ENCODE measurements around the gene MDC1.
"Not testable (repeated sequence)": the region's sequence is repeated elsewhere in the genome, so short reads cannot be mapped to it uniquely, and the experiment has no call there.

MDC1 gene

GRCh38 chr6:30721198-30722024 is 4.3 kb upstream of the MDC1 start:
- TF ChIP-seq CTCF (IDR thresholded peaks at IDR 0.05; ENCODE audit: insufficient read depth, low read depth, low read length, missing control alignments): no peak
- peak; percentile 90 for DNase-seq (ENCODE audit: low read depth)
- peak overlapping the region; percentile 68 for H3K4me3 ChIP-seq (ENCODE audit: low read length)

GRCh38 chr6:30720738-30721197 is 3.7 kb upstream of the MDC1 start:
- peak overlapping the region; percentile 68 for H3K4me3 ChIP-seq (ENCODE audit: low read length)
- TF ChIP-seq CTCF (IDR thresholded peaks at IDR 0.05; ENCODE audit: insufficient read depth, low read depth, low read length, missing control alignments): no peak
- DNase-seq (ENCODE audit: low read depth): peak; percentile 46

GRCh38 chr6:30719791-30720737 is 3.0 kb upstream of the MDC1 start, which contains the start of gene TUBB:
Gene TUBB (plus strand): TSS chr6:30720352. CDS start chr6:30720507, 155 bp downstream.
- DNase-seq (ENCODE audit: low read depth): peak; percentile 99
- peak; percentile 23 for TF ChIP-seq CTCF (IDR thresholded peaks at IDR 0.05; ENCODE audit: insufficient read depth, low read depth, low read length, missing control alignments)
- peak within 1 kb of the TSS; percentile 68 for H3K4me3 ChIP-seq (ENCODE audit: low read length)

- peak overlapping the region; percentile 68 for H3K4me3 ChIP-seq (ENCODE audit: low read length)
- TF ChIP-seq CTCF (IDR thresholded peaks at IDR 0.05; ENCODE audit: insufficient read depth, low read depth, low read length, missing control alignments): no peak
- no peak for DNase-seq (ENCODE audit: low read depth)
These were observed 2.3 kb upstream of the MDC1 start for GRCh38 chr6:30719356-30719755.

GRCh38 chr6:30717845-30718720 is 1.0 kb upstream of the MDC1 start:
- DNase-seq (ENCODE audit: low read depth): not testable (repeated sequence)
- peak overlapping the region; percentile 34 for H3K4me3 ChIP-seq (ENCODE audit: low read length)

- DNase-seq (ENCODE audit: low read depth): no peak
- TF ChIP-seq CTCF (IDR thresholded peaks at IDR 0.05; ENCODE audit: insufficient read depth, low read depth, low read length, missing control alignments): no peak
- H3K4me3 ChIP-seq (ENCODE audit: low read length): peak overlapping the region; percentile 78
These were observed 277 bp downstream of the MDC1 start for GRCh38 chr6:30716879-30717128.
